Measurements from ENCODE around the gene MRPL33. TPM values are rescaled to one million over a fixed set of nuclear protein-coding genes. Genes with fewer than 3 reads are reported as not detected.

The MRPL33 gene
- total and polyA plus RNA-seq, 2 donors: 102 to 179 TPM

DNA sequence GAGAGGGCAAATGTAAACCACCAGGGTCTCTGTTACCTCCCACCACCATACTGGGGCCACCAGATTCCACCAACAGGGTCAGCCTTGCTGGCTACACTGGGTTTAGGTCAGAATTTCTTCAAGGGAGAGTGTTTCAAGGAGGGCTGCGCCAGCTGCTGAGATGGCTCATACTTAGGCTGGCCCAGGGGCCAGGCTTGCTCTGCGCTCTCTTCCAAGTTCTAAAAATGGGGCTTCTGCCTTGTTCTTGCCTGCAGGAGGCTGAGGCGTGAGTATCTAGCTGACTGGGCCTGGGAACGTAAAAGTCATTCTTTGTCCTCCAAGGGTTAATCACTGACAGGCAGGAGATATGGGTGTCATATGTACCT is 28.1 kb downstream of the MRPL33 start:
- DNase-seq (ENCODE audit: extremely low spot score): no peak
- Histone ChIP-seq H3K4me3 (ENCODE audit: low read depth, low read length) (no peak overlapping the region), H3K36me3 (ENCODE audit: insufficient read depth) (no peaks in the 10 kb centered on the region), H3K4me1 (ENCODE audit: insufficient read depth) (no peaks in the 10 kb centered on the region), H3K27ac (ENCODE audit: low read depth) (no peak overlapping the region)
- 84% methylated on average over 4 of the region's 4 CpGs for WGBS

DNA sequence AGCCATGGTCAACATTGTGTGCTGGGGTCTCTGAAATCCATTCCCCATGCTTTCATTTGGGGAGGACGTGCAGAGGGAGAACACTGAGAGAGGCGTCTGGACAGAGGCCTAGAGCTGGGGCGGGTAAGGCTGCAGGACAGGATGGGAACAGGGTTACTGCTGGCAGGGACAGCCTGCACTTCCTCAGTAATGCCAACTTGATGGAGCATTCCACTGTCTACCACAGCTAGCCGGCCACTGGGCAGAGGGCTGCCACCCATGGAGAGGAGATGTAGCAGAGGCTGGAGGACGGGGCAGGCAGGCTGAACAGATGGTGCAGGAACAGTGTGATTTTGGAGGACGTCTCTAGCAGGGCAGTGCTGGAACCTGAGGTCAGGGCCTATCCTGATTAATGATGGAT is 29.3 kb downstream of the MRPL33 start:
- Histone ChIP-seq H3K4me3 (ENCODE audit: low read depth, low read length) (no peak overlapping the region), H3K27ac (ENCODE audit: low read depth) (no peak overlapping the region), H3K4me1 (ENCODE audit: insufficient read depth) (no peaks in the 10 kb centered on the region), H3K36me3 (ENCODE audit: insufficient read depth) (no peaks in the 10 kb centered on the region)
- 88% methylated on average over 6 of the region's 6 CpGs for whole genome bisulfite sequencing
- no peak for DNase-seq (ENCODE audit: extremely low spot score)

DNA sequence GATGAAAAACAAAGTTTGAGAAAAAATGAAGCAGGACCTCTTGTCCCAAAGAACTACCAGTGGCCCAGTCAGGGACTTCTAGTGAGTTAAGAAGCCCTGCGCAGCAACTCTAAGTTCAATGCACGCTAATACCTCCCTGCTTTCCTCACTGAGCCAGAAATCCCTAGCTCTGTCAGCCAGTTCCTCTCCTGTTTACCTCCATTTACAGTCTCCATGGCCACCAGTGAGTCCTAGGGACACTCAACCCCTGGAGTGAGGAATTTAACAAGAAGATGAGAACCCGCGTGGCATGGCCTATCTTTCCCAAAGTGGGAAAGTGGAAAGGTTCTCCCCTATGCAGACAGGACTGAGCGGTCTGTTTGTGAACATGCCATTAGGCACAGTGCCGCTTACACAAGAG is 31.0 kb downstream of the MRPL33 start:
- H3K4me1 ChIP-seq (ENCODE audit: insufficient read depth): no peaks in the 10 kb centered on the region
- WGBS: 85% methylated on average over 6 of the region's 6 CpGs
- no peak for DNase-seq (ENCODE audit: extremely low spot score)
- no peaks in the 10 kb centered on the region for H3K36me3 ChIP-seq (ENCODE audit: insufficient read depth)
- no peak overlapping the region for H3K4me3 ChIP-seq (ENCODE audit: low read depth, low read length)
- H3K27ac ChIP-seq (ENCODE audit: low read depth): no peak overlapping the region

DNA sequence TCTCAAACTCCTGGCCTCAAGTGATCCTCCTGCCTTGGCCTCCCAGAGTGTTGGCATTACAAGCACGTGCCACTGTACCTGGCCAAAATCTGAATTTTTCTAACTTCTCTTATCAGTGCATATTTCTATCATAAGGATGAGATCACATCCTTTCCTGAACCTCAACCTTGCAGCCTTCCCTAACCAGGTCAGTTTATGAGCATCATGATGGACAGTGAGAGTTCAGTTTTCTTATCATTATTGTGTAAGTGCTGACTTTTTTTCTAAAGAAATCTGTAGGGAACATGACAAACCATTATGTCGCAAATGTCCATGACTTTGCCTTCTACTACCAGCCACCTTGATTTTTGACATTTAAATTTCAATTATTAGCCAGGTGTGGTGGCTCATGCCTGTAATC is 31.5 kb downstream of the MRPL33 start:
- Histone ChIP-seq H3K27ac (ENCODE audit: low read depth) (no peak overlapping the region), H3K36me3 (ENCODE audit: insufficient read depth) (no peaks in the 10 kb centered on the region), H3K4me3 (ENCODE audit: low read depth, low read length) (no peak overlapping the region), H3K4me1 (ENCODE audit: insufficient read depth) (no peaks in the 10 kb centered on the region)
- no peak for DNase-seq (ENCODE audit: extremely low spot score)
- 95% methylated on average over 2 of the region's 2 CpGs for WGBS

DNA sequence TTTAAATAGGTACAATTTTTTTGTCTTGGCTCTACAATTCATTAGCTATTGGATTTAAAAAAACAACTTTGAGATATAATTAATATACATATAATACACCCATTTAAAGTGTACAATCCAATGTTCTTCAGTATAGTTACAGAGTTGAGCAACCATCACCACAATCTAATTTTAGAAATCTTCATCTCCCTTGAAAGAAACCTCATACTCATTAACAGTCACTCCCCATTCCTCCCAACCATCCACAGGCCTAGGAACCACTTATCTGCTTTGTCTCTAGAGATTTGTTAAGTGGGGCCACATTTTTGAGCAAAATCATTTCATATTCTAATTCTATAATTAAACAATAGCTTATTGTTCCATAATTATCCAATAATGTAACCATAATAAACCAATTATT is 32.6 kb downstream of the MRPL33 start:
- H3K4me1 ChIP-seq (ENCODE audit: insufficient read depth): no peaks in the 10 kb centered on the region
- H3K36me3 ChIP-seq (ENCODE audit: insufficient read depth): no peaks in the 10 kb centered on the region
- H3K27ac ChIP-seq (ENCODE audit: low read depth): no peak overlapping the region
- no peak for DNase-seq (ENCODE audit: extremely low spot score)
- no peak overlapping the region for H3K4me3 ChIP-seq (ENCODE audit: low read depth, low read length)

DNA sequence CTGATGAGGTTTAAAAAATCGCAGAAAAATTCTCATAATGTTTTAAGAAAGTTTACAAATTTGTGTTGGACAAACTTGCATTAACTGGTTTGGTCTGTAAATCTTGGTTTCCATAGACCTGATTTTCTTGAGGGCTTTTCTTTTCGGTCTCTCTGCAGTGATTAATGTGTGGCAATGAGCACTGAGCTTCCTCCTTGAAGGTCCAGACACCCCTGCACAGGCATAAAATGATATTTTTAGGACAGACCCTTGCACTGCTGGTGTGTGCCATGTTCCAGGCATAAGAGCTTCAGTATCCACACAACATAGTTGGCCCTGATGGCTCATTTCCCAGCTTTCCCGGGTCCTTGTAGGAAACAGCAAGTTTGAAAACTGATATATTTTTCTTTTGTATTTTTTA is 33.7 kb downstream of the MRPL33 start:
- H3K4me1 ChIP-seq (ENCODE audit: insufficient read depth): no peaks in the 10 kb centered on the region
- no peak overlapping the region for H3K27ac ChIP-seq (ENCODE audit: low read depth)
- no peaks in the 10 kb centered on the region for H3K36me3 ChIP-seq (ENCODE audit: insufficient read depth)
- no peak overlapping the region for H3K4me3 ChIP-seq (ENCODE audit: low read depth, low read length)
- DNase-seq (ENCODE audit: extremely low spot score): no peak
- WGBS: 70% methylated on average over 3 of the region's 3 CpGs

DNA sequence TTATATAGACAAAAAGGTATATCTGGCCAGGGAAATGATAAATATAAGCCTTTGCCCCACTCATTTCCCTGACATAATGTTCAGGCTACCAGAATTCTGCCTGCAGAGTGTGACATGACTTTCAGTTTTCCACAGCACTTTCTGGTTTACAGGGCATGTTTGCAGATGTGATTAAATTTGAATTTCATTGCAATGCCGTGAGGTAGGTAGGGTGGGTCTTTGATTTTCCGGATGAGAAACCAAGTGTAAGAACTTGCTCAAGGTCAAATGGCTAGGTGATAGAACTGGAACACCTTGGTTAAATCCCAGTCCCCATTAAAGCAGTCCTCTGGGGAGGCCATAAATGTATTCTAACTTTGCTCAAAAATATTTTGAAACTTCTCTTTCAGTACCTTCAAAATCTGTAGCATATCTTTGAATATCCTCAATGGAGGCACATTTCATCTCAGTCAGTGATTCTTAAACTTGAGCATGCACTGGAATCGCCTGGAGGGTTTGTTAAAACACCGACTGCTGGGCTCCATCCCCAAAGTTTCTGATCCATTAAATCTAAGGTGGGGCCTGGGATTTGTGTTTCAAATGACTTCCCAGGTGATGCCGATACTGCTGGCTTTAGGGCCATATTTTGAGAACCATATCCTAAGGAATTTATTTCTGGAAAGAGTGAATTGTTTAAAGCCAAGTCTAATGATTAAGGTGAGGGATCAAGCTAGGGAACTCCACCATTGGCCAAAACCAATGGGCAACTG is 35.0 kb downstream of the MRPL33 start:
- no peak for DNase-seq (ENCODE audit: extremely low spot score)
- Histone ChIP-seq H3K4me3 (ENCODE audit: low read depth, low read length) (no peak overlapping the region), H3K4me1 (ENCODE audit: insufficient read depth) (no peaks in the 10 kb centered on the region), H3K36me3 (ENCODE audit: insufficient read depth) (no peaks in the 10 kb centered on the region), H3K27ac (ENCODE audit: low read depth) (no peak overlapping the region)
- 94% methylated on average over 5 of the region's 5 CpGs for WGBS

DNA sequence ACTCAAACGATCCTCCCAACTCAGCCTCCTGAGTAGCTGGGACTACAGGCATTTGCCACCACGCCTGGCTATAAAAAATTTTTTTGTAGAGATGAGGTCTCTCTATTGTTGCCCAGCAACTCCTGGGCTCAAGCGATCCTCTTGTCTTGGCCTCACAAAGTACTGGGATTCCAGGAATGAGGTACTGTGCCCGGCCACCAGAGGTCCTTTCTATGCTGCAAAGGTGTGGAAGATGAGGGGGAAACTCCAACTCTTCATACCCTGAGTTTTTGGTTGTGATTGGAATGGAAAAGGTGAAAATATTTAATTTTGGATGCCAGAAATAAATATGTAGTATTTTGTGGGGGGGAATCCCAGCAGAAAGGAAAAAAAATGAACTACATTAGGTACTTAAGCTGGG is 36.0 kb downstream of the MRPL33 start:
- DNase-seq (ENCODE audit: extremely low spot score): no peak
- Histone ChIP-seq H3K4me3 (ENCODE audit: low read depth, low read length) (no peak overlapping the region), H3K4me1 (ENCODE audit: insufficient read depth) (no peaks in the 10 kb centered on the region), H3K36me3 (ENCODE audit: insufficient read depth) (no peaks in the 10 kb centered on the region), H3K27ac (ENCODE audit: low read depth) (no peak overlapping the region)
- WGBS: 80% methylated on average over 4 of the region's 4 CpGs

DNA sequence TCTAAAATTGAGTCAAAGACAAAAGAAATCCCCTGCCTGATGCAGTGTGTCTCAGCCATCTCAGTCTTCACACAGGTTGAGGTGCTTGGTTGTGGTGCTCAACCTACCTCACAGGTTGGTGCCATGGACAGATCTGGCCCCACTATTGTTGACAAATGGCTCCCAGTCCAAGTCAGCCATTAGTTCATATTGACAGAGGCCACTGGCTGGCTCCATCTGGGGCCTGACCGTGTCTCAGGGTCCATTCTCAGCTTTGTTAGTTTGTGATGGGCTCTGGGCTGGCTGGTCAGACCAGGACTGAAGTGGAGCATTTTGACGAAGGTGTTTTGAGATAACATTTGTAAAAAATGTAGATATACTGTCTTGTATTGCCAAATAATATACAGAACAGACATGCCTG is 36.9 kb downstream of the MRPL33 start:
- H3K27ac ChIP-seq (ENCODE audit: low read depth): no peak overlapping the region
- no peak overlapping the region for H3K4me3 ChIP-seq (ENCODE audit: low read depth, low read length)
- H3K36me3 ChIP-seq (ENCODE audit: insufficient read depth): no peaks in the 10 kb centered on the region
- H3K4me1 ChIP-seq (ENCODE audit: insufficient read depth): no peaks in the 10 kb centered on the region
- WGBS: 92% methylated on average over 2 of the region's 2 CpGs
- DNase-seq (ENCODE audit: extremely low spot score): no peak

DNA sequence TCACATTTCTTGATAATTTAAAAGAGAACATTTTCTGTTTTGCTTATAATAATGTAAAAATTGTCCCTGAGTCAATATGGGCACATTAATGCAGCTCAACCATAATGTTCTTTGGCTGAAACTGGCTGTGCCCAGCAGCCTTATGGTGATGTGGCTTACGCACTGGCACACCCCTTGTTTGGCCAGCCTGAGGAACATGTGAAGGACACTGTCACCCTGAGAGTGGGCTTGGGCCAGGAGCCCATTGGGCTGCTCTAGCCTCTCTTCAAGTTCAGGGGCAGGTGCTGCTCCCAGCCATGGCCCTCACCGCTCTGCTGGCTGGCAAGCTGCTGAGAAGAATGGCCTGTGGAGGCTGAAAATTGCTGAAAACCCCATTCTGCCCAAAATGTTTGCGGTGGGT is 37.5 kb downstream of the MRPL33 start:
- H3K27ac ChIP-seq (ENCODE audit: low read depth): no peak overlapping the region

DNA sequence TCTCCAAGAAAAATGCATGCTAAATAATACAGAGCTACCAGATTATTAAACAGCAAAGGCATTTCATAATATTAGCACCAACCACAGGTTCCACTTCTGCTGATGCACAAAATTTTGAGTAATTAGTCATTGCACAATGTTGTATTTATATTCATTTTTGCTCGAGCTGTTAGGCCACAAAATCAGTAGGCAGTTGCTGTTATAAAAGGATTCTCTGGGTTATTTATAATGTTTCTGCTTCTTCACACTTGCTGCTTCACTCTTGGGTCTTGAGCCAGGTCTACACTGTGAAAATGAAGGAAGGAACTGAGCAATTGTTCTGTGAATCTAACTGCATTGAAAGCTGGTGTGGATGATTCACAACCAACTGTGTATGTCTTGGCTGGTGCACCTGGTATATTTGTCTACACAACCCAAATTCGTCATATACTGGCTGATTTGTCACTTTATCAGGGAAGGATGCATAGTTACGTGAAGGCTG is 38.3 kb downstream of the MRPL33 start:
- no peak for DNase-seq (ENCODE audit: extremely low spot score)
- H3K27ac ChIP-seq (ENCODE audit: low read depth): no peak overlapping the region
- 61% methylated on average over 3 of the region's 3 CpGs for WGBS
- no peak overlapping the region for H3K4me3 ChIP-seq (ENCODE audit: low read depth, low read length)
- no peaks in the 10 kb centered on the region for H3K4me1 ChIP-seq (ENCODE audit: insufficient read depth)
- no peaks in the 10 kb centered on the region for H3K36me3 ChIP-seq (ENCODE audit: insufficient read depth)

More for the DNA sequence above, 37.5 kb downstream of the MRPL33 start:
- WGBS: 96% methylated on average over 3 of the region's 3 CpGs
- DNase-seq (ENCODE audit: extremely low spot score): no peak
- H3K36me3 ChIP-seq (ENCODE audit: insufficient read depth): no peaks in the 10 kb centered on the region
- no peaks in the 10 kb centered on the region for H3K4me1 ChIP-seq (ENCODE audit: insufficient read depth)
- no peak overlapping the region for H3K4me3 ChIP-seq (ENCODE audit: low read depth, low read length)

DNA sequence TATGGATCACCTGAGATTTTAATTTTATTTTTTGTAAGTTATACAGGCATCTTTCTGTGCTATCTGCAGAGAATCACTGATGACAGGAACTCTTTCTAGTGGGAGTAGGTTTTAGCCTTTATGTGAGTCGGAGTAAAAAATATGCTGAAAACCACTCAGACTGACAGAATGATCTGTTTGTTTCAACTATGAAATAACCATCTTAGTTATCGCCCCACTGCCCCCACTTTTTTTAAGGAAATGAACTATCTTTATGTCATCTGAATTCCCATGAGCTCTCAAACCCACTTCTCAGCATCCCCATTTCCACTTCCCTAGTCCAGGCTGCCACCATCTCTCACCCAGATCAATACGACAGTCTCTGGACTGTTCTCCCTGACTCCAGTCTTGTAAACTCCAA is 38.9 kb downstream of the MRPL33 start:
- H3K27ac ChIP-seq (ENCODE audit: low read depth): no peak overlapping the region
- 89% methylated on average over 3 of the region's 3 CpGs for WGBS
- DNase-seq (ENCODE audit: extremely low spot score): no peak

DNA sequence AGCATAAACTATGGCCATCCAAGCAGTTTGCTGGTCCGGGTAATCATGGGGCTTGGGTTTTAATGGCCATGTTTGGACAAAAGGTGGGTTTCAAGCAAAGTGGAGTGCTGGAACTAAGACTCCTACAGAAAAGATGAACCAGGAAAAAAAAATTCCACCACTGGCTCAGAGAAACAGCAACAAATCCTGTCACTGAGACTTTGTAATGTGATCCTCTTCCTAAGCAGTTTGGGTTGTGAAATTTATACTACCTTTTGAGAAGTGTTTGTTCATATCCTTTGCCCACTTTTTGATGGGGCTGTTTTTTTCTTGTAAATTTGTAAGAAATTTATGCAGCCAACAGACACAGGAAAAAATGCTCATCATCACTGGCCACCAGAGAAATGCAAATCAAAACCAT is 40.2 kb downstream of the MRPL33 start:
- no peak overlapping the region for H3K27ac ChIP-seq (ENCODE audit: low read depth)

More for the DNA sequence above, 38.9 kb downstream of the MRPL33 start:
- no peaks in the 10 kb centered on the region for H3K36me3 ChIP-seq (ENCODE audit: insufficient read depth)
- no peak overlapping the region for H3K4me3 ChIP-seq (ENCODE audit: low read depth, low read length)
- no peaks in the 10 kb centered on the region for H3K4me1 ChIP-seq (ENCODE audit: insufficient read depth)

DNA sequence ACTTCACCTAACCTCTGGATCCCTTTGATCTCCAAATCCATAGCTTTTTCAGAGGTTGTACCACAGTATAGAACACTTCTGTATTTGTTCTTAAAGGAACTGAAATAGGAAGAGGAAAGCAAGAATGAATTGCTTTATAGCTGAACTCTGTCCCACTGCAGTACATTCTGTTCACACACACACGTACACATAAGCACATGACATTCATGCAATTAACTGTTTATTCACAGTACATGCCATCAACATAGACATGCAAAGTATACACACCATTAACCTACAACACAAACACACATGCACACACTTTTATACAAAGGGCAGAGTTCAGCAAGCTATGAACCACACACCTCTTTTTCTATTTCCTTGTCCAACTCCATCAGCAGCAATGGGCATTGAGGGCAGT is 43.2 kb downstream of the MRPL33 start:
- 65% methylated on average over 1 of the region's 1 CpG for WGBS
- Histone ChIP-seq H3K27ac (ENCODE audit: low read depth) (no peak overlapping the region), H3K36me3 (ENCODE audit: insufficient read depth) (no peaks in the 10 kb centered on the region), H3K4me3 (ENCODE audit: low read depth, low read length) (no peak overlapping the region), H3K4me1 (ENCODE audit: insufficient read depth) (no peaks in the 10 kb centered on the region)
- DNase-seq (ENCODE audit: extremely low spot score): no peak

More for the DNA sequence above, 40.2 kb downstream of the MRPL33 start:
- Histone ChIP-seq H3K36me3 (ENCODE audit: insufficient read depth) (no peaks in the 10 kb centered on the region), H3K4me3 (ENCODE audit: low read depth, low read length) (no peak overlapping the region), H3K4me1 (ENCODE audit: insufficient read depth) (no peaks in the 10 kb centered on the region)
- WGBS: 97% methylated on average over 1 of the region's 1 CpG
- DNase-seq (ENCODE audit: extremely low spot score): no peak

Data from urinary bladder (tissue), 4 donors.